ENCODE results near the gene KEAP1. TPM values are rescaled to one million over a fixed set of nuclear protein-coding genes. Genes with fewer than 3 reads are reported as not detected.
A peak's percentile ranks its signal among the peaks of the same experiment; 100 is the strongest.
"Not testable (repeated sequence)": the region's sequence is repeated elsewhere in the genome, so short reads cannot be mapped to it uniquely, and the experiment has no call there.

Gene KEAP1
- total RNA-seq, 1 donor from 2014 or later, result 45.7 TPM

DNA sequence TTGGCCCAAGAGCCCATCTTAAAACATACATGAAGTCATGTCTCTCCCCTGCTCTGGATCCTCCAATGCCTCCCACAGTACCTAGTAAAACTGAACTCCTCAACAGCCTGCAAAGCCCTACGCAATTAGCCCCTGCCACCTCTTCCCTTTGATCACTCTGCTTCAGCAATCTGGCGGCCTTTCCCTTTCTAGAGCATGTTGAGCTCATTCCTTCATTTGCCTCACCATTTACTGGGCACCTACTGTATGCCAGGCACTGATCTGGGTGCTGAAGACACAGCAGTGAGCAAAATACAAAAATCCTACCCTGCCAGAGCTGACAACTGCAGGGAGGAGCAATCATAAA, 2.9 kb downstream of the KEAP1 start:
- no peak for FAIRE-seq

DNA sequence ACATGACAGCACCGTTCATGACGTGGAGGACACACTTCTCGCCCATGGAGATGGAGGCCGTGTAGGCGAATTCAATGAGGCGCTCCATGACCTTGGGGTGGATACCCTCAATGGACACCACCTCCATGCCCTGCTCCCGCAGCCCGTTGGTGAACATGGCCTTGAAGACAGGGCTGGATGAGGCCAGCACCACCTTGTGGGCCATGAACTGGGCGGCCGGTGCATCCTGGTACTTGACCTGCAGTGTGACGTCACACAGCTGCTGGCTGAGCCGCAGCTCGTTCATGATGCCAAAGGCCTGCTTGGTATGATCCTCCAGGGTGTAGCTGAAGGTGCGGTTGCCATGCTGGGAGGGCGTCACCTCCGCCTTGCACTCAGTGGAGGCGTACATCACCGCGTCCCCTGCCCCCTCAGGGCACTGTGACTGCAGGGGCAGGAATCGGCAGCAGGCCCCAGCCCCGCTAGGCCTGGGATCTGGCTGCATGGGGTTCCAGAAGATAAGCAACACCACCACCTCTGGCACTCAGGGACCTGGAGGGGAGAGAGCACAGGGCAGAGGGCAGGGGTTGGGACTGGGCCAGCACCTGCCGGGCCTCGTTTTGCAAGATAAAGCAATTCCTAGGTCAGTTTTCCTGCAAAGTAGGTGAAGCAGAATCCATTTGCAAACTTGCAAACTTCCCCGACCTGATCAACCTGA, 3.5 kb downstream of the KEAP1 start:
- no peak for FAIRE-seq
- no peak for DNase-seq (ENCODE audit: low spot score in 2 of 2)

More for the DNA sequence above, 2.9 kb downstream of the KEAP1 start:
- no peak for DNase-seq (ENCODE audit: low spot score in 2 of 2)

DNA sequence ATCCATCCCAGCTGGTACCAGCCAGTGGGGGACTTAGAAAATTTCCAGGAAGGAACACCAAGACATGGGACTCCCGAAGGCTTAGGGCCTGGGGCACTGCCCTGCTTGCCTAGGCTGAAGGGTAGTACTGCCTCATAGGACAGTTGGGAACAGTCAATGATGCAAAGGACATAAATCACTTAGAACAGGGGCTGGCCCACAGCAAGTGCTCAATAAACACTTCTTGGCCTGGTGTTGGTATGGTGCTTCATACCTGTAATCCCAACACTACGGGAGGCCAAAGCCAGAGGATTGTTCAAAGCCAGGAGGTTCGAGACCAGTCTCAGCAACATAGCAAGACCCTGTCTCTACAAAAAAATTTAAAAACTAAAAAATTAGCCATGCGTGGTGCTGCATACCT, 5.8 kb downstream of the KEAP1 start:
- no peak for DNase-seq (ENCODE audit: low spot score in 2 of 2)
- no peak for FAIRE-seq

DNA sequence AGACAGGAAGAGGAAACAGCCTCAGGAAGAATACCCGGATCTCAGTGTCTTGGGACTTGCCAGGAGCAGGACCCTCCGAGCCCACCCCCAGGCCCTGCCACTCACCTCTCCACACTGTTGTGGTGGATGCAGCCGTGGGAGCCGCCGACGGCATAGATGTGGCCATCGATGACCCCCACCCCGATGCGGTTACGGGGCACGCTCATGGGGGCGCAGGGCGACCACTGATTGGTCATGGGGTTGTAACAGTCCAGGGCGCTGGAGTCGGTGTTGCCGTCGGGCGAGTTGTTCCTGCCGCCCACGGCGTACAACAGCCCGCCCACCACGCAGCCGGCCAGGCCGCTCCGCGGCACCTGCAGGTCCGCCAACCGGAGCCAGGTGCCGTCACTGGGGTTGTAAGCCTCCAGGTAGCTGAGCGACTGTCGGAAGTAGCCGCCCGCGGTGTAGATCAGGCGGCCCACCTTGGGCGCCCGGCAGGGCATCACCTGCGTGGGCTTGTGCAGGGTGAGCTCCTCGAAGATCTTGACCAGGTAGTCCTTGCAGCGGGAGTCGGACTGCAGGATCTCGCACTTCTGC, 11.6 kb downstream of the KEAP1 start:
- no peak for DNase-seq (ENCODE audit: low spot score in 2 of 2)
- FAIRE-seq, result no peak

DNA sequence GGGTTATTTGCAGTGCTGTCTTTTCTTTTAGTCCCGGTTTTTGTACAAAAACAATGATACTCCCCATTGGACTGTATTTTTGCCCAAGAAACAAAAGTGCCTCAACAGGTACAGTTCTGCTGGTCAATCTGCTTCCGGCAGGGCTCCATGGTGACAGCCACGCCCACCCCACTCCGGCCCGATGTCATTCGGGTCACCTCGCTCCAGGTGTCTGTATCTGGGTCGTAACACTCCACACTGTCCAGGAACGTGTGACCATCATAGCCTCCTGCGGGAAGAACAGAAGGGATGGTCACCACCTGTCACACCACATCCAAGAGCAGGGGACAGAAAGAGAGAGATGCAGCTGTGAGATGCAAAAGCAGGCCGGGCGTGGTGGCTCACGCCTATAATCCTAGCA, 16.6 kb downstream of the KEAP1 start:
- FAIRE-seq (no peak), DNase-seq (ENCODE audit: low spot score in 2 of 2) (no peak)

DNA sequence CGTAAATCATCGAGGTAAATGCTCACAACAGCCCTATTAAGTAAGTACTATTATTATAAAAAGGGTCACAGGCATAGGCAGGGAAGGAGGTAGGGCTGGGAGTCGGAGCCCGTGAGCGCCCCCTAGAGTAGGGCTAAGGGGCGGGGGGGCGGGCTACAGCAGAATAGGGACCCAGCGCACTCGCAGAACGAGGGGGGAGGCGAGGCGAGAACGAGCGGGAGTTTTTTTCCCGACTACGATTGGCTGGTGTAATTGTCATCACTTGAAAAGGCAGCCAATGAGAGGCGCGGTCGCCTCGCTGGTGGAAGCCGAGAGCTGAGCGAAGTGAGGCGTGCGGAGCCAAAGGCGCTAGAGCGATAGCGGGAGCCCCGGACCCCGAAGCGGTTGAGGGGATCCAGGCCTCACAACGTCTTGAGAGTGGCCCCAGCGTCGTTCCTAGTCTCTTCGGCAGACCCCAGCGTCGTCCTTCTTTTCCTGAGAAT, 24.2 kb downstream of the KEAP1 start:
- DNase-seq (ENCODE audit: low spot score in 2 of 2) (peak; percentile 85 to 93), FAIRE-seq (no peak)

DNA sequence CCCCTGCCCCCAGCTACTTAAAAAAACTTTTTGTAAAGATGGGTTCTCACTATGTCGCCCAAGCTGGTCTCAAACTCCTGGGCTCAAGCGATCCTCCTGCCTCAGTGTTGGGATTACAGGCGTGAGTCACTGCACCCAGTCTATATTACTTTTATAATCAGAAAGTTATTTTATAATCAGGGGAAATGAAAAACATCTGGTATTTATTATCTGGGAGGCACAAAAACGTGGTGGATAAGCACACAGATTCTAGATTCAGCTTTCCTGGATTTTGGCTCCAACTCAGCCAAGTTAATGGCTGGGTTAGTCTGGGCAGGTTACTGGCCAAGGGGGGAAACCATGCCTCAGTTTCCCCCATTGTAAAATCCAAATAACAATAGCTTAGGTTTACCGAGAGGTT, 24.7 kb downstream of the KEAP1 start:
- FAIRE-seq (no peak), DNase-seq (ENCODE audit: low spot score in 2 of 2) (no peak)

DNA sequence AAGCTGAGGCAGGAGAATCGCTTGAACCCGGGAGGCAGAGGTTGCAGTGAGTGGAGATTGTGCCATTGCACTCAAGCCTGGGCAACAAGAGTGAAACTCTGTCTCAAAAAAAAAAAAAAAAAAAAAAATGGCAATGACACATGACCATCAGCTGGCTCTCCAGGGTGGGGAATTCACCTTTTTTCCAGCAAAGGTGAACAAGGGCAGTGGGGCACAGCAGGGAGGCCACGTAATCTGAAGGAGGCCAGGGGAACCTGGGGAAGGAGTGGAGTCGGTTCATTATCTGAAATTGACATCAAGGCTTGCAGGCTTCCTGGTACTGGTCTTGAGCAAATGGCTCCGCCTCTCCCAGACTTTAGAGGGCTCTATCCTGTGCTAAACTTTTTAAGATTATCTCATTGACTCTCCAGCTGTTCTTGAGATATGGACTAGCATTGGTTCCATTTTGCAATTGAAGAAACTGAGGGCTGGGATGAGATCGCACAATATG, 28.1 kb downstream of the KEAP1 start:
- FAIRE-seq, result no peak
- no peak for DNase-seq (ENCODE audit: low spot score in 2 of 2)

DNA sequence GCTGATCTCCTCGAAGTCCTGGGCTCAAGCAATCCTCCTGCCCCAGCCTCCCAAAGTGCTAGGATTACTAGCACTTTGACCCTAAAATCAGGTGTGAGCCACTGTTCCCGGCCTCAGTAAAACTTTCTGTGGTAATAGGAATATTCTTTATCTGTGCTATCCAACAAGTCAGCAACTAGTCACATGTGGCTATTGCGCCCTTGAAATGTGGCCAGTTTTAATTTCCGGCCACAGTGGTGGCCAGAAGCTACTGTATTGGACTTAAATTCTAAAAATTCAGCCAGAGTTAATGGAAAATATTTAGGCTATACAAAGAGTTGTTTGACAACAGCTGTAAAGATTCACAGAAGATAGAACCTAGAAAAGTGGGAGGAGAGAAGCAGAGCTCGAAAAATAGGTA, 30.0 kb downstream of the KEAP1 start:
- FAIRE-seq (no peak), DNase-seq (ENCODE audit: low spot score in 2 of 2) (no peak)

DNA sequence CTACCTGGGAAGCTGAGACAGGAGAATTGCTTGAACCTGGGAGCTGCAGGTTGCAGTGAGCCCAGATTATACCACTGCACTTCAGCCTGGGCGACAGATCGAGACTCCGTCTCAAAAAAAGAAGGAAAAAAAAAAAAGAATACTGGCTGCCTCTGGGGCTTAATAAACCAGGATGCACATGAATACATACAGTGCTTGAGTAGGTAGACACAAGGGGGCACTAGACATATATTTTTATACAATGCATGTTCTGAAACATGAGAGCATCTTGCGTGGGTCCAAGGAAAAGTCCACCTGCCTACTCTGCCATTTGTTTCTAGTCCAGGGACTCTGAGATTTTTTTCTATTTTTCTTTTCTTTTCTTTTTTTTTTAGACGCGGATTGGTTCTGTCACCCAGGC, 31.2 kb downstream of the KEAP1 start:
- no peak for FAIRE-seq

DNA sequence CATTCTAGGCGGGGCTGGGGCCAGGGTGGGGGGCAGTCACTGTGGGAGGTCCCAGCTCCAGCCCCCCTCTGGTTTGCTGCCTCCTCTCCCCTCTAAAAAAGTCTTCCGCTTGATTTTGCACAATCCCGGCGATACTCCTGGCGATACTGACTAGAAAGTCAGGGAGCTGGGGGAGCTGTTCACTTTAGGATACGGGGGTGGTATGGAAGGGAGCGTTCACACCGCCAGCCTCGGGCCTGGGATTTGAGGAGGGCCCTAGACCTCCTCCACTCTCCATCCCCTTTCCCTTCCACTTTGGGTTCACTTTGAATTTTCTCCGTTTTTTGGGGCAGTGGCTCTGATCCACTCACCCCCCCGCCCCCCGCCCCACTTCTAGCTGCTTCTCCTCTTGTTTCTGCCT, 35.0 kb downstream of the KEAP1 start:
- FAIRE-seq (no peak), DNase-seq (ENCODE audit: low spot score in 2 of 2) (no peak)

More for the DNA sequence above, 31.2 kb downstream of the KEAP1 start:
- no peak for DNase-seq (ENCODE audit: low spot score in 2 of 2)

DNA sequence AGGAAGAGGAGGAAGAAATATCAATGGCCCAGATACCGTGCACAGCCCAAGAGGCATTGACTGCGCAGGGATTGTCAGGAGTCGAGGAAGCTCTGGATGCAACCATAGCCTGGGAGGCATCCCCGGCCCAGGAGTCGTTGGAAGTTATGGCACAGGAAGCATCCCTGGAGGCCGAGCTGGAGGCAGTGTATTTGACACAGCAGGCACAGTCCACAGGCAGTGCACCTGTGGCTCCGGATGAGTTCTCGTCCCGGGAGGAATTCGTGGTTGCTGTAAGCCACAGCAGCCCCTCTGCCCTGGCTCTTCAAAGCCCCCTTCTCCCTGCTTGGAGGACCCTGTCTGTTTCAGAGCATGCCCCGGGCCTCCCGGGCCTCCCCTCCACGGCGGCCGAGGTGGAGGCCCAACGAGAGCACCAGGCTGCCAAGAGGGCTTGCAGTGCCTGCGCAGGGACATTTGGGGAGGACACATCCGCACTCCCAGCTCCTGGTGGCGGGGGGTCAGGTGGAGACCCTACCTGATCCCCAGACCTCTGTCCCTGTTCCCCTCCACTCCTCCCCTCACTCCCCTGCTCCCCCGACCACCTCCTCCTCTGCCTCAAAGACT, 36.0 kb downstream of the KEAP1 start:
- DNase-seq (ENCODE audit: low spot score in 2 of 2), result no peak
- FAIRE-seq, result no peak

DNA sequence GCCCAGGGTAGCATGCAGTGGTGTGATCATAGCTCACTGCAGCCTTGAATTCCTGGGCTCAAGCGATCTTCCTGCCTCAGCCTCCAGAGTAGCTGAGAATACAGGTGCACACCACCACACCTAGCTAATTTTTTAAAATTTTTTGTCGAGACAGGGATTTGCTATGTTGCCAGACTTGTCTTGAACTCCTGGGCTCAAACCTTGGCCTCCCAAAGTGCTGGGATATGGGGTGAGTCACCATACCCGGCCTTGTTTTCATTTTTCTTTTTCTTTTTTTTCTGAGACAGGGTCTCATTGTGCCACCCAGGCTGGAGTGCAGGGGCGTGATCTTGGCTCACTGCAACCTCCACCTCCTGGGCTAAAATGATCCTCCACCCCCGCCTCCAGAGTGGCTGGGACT, 38.7 kb downstream of the KEAP1 start:
- FAIRE-seq, result no peak
- no peak for DNase-seq (ENCODE audit: low spot score in 2 of 2)

DNA sequence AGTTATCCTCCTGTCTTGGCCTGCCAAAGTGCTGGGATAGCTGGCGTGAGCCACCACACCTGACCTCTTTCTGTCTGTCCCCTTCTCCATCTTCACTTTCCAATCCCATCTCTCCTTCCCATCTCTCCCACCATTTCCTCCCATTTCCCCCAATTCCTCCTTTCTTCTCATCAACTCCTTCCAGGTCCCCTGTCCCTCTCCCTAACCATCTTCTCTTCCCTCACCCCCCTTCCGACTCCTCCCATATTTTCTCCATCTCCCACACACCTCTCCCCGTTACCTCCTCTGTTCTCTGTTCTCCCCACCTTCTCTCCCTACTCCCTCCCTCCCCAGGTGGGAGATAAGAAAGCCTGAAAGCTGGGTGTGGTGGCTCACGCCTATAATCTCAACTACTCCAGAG, 40.6 kb downstream of the KEAP1 start:
- FAIRE-seq, result no peak
- no peak for DNase-seq (ENCODE audit: low spot score in 2 of 2)

DNA sequence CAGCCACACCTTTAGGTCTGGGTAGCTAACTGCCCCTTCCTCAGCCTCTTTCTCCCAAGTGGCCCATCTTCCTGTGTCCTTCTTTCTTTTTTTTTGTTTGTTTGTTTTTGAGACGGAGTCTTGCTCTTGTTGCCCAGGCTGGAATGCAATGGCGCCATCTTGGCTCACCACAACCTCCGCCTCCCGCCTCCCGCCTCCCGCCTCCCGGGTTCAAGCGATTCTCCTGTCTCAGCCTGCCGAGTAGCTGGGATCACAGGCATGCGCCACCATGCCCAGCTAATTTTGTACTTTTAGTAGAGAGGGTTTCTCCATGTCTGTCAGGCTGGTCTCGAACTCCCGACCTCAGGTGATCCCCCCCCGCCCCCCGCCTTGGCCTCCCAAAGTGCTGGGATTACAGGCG, 41.1 kb downstream of the KEAP1 start:
- FAIRE-seq; DNase-seq (ENCODE audit: low spot score in 2 of 2): not testable (repeated sequence)

DNA sequence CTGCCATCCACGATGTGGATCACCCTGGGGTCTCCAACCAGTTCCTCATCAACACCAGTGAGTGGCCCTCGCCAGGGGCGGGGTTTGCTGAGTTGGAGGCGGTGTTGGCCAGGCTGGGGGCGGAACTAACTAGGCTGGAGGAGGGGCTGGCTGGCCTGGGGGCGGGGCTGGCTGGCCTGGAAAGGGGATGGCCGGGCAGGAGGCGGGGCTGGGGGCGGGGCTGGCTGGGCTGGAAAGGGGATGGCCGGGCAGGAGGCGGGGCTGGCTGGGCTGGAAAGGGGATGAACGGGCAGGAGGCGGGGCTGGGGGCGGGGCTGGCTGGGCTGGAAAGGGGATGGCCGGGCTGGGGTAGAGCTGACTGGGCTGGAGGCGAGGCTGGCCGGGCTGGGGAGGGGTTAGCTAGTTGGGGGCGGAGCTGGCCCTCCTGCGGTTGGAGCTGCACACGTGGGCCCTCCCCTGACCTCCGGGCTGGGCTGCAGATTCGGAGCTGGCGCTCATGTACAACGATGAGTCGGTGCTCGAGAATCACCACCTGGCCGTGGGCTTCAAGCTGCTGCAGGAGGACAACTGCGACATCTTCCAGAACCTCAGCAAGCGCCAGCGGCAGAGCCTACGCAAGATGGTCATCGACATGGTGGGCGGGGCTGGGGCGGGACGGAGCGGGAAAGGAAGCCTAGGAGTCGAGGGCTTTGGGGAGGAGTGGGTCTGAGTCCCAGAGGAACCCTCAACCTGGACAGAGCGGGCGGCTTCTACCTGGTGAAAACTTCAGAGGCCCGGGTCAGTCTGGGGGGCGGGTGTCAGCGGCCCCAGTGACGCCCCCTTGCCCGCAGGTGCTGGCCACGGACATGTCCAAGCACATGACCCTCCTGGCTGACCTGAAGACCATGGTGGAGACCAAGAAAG, 41.9 kb downstream of the KEAP1 start:
- DNase-seq (ENCODE audit: low spot score in 2 of 2) (peak; percentile 81 to 95), FAIRE-seq (no peak)

DNA sequence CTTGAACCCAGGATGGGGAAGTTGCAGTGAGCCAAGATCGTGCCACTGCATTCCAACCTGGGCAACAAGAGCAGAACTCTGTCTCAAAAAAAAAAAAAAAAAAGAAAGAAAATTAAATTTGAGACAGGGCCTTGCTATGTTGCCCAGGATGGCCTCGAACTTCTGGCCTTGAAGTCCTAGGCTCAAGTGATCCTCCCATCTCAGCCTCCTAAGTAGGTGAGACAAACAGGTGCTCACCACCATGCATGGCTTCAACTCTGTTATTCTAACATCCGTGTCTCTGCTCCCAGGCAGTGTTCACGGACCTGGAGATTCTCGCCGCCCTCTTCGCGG, 42.5 kb downstream of the KEAP1 start:
- FAIRE-seq (no peak), DNase-seq (ENCODE audit: low spot score in 2 of 2) (no peak)

DNA sequence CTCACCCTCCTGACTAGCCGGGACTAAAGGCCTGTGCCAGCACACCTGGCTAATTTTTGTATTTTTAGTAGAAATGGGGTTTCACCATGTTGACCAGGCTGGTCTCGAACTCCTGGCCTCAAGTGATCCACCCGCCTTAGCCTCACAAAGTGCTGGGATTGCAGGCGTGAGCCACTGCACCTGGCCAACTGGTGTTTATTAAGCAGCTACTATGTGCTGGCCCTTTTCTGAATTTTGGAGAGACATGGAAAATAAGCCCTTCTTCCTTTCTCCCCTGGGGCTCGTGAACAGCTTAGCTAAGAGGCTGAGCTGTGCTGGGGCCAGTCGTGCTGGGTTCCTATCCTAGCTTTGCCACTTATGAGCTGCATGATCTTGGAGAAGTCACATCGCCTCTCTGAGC, 44.4 kb downstream of the KEAP1 start:
- not testable (repeated sequence) for FAIRE-seq; DNase-seq (ENCODE audit: low spot score in 2 of 2)

DNA sequence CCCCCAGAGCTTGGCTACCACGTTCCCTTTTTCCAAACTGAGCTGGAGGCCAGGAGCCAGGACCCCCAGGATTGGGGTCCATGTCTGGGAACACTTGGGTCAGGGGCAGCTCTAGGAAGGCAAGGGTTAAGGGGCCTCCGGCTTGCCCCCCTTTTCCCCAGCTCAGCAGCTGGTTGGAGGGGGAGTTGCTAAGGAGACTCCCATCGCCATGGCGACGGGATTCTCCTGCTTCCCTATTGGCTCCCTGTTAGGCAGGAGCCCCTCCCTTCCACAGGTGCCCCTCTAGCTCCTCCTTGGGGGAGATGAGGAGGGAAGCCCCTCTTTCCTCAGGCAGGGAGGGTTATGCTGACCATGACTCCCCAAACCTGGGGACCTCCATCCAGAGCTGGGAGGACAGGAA, 48.9 kb downstream of the KEAP1 start:
- DNase-seq (ENCODE audit: low spot score in 2 of 2) (peak; percentile 59 to 74), FAIRE-seq (no peak)

DNA sequence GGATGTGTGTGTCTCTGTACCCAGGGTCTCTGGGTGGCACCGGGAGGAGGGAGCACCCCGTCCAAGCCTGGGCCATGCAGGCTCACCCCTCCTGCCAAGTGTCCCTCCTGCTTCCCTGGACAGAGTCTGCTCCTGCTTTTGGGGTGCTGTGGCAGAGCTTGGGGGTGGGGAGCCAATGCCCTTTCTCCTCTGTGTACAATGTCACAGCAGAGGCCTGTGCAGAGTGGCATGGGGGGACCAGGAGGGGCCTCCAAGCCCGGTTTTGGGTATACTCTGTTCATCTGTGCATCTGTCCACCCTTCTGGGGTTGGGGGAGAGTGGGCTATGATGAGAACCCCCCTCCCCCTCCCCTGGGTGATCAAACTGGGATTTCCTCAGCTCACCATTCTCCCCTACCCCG, 49.3 kb downstream of the KEAP1 start:
- no peak for FAIRE-seq
- no peak for DNase-seq (ENCODE audit: low spot score in 2 of 2)

Measured in frontal cortex (tissue), 4 donors.